Esophagus (tissue), 2 donors: ENCODE results near the gene TRIM2. TPM values are rescaled to one million over a fixed set of nuclear protein-coding genes. Genes with fewer than 3 reads are reported as not detected.

Experiments used
- H3K27ac ChIP-seq, 2 donors: one replicate each; pipeline ENCODE4 v1.5.1; 2013; ENCODE audit warnings: low read depth in 2 of 2, mild to moderate bottlenecking in 2 of 2, inconsistent platforms in 1 of 2, low read length in 1 of 2, moderate library complexity in 1 of 2
- H3K27me3 ChIP-seq, 2 donors: one replicate each; pipeline ENCODE4 v1.6.1; 2013; ENCODE audit warnings: low read length in 2 of 2, control low read depth in 1 of 2, mild to moderate bottlenecking in 1 of 2; ENCODE audit not compliant: insufficient read depth in 2 of 2, control insufficient read depth in 1 of 2
- H3K36me3 ChIP-seq, 2 donors: one replicate each; pipeline ENCODE4 v1.6.1; 2013; ENCODE audit warnings: low read length in 1 of 2; ENCODE audit not compliant: control insufficient read depth in 2 of 2, insufficient read depth in 2 of 2
- H3K4me1 ChIP-seq, 2 donors: one replicate each; pipeline ENCODE4 v1.6.1; 2013; ENCODE audit warnings: low read length in 1 of 2; ENCODE audit not compliant: control insufficient read depth in 2 of 2, insufficient read depth in 2 of 2
- H3K4me3 ChIP-seq, 2 donors: one replicate each; pipeline ENCODE4 v1.5.1; 2013; ENCODE audit warnings: low read length in 2 of 2, mild to moderate bottlenecking in 2 of 2, low read depth in 1 of 2, moderate library complexity in 1 of 2
- H3K9me3 ChIP-seq, 2 donors: one replicate each; pipeline ENCODE4 v1.6.1; 2013; ENCODE audit warnings: mild to moderate bottlenecking in 2 of 2, low read depth in 1 of 2, low read length in 1 of 2, moderate library complexity in 1 of 2; ENCODE audit not compliant: control insufficient read depth in 2 of 2, insufficient read depth in 1 of 2
- WGBS, 2 donors: extraction: QIAGEN DNeasy Blood & Tissue Kit; methylation state at CpG; one replicate each; pipeline ENCODE4 v1.1.7; 2013; 5-methylcytosine and 5-hydroxymethylcytosine counted together
- polyA plus RNA-seq, 2 donors: library from polyadenylated mRNA; stranded (reverse); fragments of 200-250 nt; gene quantifications; one replicate each; pipeline ENCODE4 v1.2.3, GENCODE V29; 2013
- donor health status: healthy with polysubstance abuse.
- donor health status: Bipolar disorder and iron deficiency.

Gene TRIM2
- polyA plus RNA-seq, 2 donors, result 4.0 to 8.8 TPM

GRCh38 chr4:153325558-153325957, 121.3 kb downstream of the TRIM2 start:
- Histone ChIP-seq H3K27ac (no peak overlapping the region), H3K9me3 (no peaks in the 10 kb centered on the region), H3K4me3 (no peak overlapping the region), H3K36me3 (no peaks in the 10 kb centered on the region), H3K4me1 (no peaks in the 10 kb centered on the region), H3K27me3 (no peaks in the 10 kb centered on the region)
- WGBS, 2 donors, result 70 to 77% methylated on average over 2 of the region's 2 CpGs

- H3K27me3 ChIP-seq, result no peaks in the 10 kb centered on the region
- no peaks in the 10 kb centered on the region for H3K9me3 ChIP-seq
- H3K4me1 ChIP-seq, result no peaks in the 10 kb centered on the region
- 72 to 76% methylated on average over 11 of the region's 11 CpGs for WGBS, 2 donors
- no peaks in the 10 kb centered on the region for H3K36me3 ChIP-seq
- no peak overlapping the region for H3K27ac ChIP-seq
- H3K4me3 ChIP-seq, result no peak overlapping the region
Observed at GRCh38 chr4:153326513-153326912, 122.3 kb downstream of the TRIM2 start.

DNA sequence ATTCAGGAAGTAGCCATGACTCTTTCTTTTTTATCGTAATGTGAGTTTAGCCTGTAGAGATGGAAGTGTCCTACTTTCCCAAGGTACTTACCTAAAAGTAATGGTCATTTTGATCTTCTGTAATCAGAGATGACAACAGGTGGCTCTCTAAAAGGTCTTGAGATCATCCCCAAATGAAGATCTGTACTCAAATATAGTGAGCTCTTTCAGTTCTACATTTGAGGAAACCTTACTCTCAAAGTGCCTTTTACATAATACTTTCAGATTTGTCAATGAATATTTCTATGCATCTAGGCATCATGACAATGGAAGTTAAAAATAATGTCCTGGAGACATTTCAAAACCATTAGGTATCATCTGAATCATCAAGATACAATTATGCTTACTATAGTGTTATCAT, 123.0 kb downstream of the TRIM2 start:
- Histone ChIP-seq H3K9me3 (no peaks in the 10 kb centered on the region), H3K27me3 (no peaks in the 10 kb centered on the region), H3K36me3 (no peaks in the 10 kb centered on the region), H3K27ac (no peak overlapping the region), H3K4me1 (no peaks in the 10 kb centered on the region), H3K4me3 (no peak overlapping the region)
- WGBS, 2 donors, result 78 to 92% methylated on average over 1 of the region's 1 CpG

- Histone ChIP-seq H3K27ac (no peak overlapping the region), H3K4me1 (no peaks in the 10 kb centered on the region), H3K36me3 (no peaks in the 10 kb centered on the region)
Observed at GRCh38 chr4:153332936-153333335, 128.7 kb downstream of the TRIM2 start.

DNA sequence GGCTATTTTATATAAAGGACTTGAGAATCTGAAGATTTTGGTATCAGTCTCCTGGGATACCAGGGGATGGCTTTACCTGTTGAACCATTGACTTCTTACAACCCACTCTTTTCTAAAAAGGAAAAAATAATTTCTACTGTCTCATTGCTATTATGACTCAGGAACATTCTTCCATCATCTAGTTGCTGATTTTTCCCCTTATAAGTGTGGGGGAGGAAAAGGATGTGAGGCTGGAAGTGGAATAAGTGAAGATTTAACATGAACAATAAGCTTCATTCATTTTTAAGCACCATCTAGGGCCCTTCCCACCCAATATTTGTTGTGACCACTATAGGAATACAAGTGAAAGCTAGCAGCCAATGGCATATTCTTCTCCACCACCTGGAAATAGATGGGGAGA, 129.6 kb downstream of the TRIM2 start:
- H3K4me1 ChIP-seq, result no peaks in the 10 kb centered on the region
- H3K27ac ChIP-seq, result no peak overlapping the region
- no peaks in the 10 kb centered on the region for H3K27me3 ChIP-seq
- H3K36me3 ChIP-seq, result no peaks in the 10 kb centered on the region
- no peaks in the 10 kb centered on the region for H3K9me3 ChIP-seq
- no peak overlapping the region for H3K4me3 ChIP-seq

More at GRCh38 chr4:153332936-153333335, 128.7 kb downstream of the TRIM2 start:
- no peaks in the 10 kb centered on the region for H3K9me3 ChIP-seq
- H3K4me3 ChIP-seq, result no peak overlapping the region
- no peaks in the 10 kb centered on the region for H3K27me3 ChIP-seq
- WGBS, 2 donors, result 86 to 93% methylated on average over 2 of the region's 2 CpGs

DNA sequence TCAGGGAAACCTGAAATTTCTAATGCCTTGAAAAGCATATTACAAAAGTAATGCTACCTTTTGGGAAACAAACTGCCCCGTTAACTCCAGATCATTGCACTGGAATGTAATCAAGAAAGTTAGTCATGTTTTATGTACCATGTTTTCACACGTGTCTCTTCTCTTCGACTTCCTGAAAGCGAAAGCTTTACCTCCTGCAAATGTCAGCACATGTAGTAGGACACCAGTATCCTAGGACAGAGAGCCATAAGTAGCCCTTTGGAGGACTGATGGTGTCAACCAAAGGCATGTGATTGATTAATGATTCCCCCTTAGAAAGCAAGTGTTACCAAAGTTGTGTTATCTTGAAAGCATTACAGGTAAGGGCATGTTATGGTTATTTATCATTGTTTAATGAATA, 131.4 kb downstream of the TRIM2 start:
- Histone ChIP-seq H3K27me3 (no peaks in the 10 kb centered on the region), H3K36me3 (no peaks in the 10 kb centered on the region), H3K4me3 (no peak overlapping the region), H3K4me1 (no peaks in the 10 kb centered on the region), H3K27ac (no peak overlapping the region), H3K9me3 (no peaks in the 10 kb centered on the region)
- WGBS, 2 donors, result 56% methylated on average over 4 of the region's 4 CpGs

DNA sequence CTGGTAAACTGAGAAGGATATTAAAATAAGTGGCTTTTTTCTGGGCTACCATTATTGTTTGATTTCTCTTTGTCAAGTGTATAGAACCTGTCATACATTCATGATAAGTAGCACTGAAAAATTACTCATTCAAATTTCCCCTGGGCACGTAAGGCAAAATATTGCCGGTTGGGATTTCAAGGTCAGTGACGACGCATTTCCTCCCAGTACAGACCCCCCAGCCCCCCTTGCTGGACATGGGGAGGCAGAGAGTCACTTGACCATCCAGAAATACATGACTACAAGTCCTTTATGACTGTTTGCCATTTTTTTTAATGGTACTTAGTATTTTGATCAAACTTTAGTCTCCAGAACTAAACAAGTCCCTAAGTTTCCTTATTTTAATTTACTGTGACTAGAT, 133.4 kb downstream of the TRIM2 start:
- H3K4me3 ChIP-seq, result no peak overlapping the region
- H3K27ac ChIP-seq, result no peak overlapping the region
- 69 to 80% methylated on average over 4 of the region's 4 CpGs for WGBS, 2 donors

GRCh38 chr4:153341575-153342090, 137.4 kb downstream of the TRIM2 start:
- Histone ChIP-seq H3K4me1 (no peaks in the 10 kb centered on the region), H3K36me3 (no peaks in the 10 kb centered on the region), H3K27me3 (no peaks in the 10 kb centered on the region), H3K9me3 (no peaks in the 10 kb centered on the region), H3K27ac (no peak overlapping the region), H3K4me3 (no peak overlapping the region)
- WGBS, 2 donors, result 44 to 45% methylated on average over 5 of the region's 5 CpGs

More for the DNA sequence above, 133.4 kb downstream of the TRIM2 start:
- Histone ChIP-seq H3K4me1 (no peaks in the 10 kb centered on the region), H3K9me3 (no peaks in the 10 kb centered on the region), H3K36me3 (no peaks in the 10 kb centered on the region), H3K27me3 (no peaks in the 10 kb centered on the region)

DNA sequence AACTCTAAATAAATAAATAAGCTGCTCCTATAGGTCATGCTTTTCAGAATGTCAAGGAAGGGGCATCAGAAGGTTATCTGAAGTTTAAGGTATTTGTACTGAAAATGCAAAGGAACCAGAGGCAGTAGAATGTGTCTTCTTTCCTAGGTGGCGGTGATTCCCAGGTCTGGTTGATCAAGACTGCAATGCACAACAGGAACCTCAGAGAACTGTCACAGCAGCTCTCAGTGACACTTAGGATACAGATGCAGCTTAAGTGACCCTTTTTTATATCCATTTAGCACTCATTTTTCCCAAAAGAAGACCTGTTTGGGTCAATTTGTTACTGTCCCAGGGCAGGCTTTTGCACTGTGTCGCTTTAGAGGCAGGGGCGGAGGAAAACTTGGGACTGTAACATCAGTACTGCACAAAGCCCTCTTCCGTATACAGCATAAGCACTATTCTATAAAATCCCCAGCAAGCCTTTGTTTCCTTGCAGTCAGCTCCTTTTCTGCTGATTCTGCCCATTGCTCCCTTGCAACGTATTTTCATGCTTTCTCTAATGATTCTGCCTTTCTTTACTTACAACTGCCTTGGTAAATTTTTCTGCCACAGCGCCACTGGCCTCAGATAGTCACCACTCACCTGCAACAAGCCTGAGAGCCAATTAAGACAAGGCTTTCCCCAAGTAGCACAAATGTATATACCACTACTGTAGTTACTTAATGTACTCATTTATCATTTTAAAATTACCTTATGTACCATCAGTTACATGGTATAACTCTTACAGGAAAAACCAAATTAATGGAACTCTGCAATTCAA, 138.7 kb downstream of the TRIM2 start:
- no peaks in the 10 kb centered on the region for H3K9me3 ChIP-seq
- H3K27ac ChIP-seq, result no peak overlapping the region
- no peaks in the 10 kb centered on the region for H3K4me1 ChIP-seq
- H3K4me3 ChIP-seq, result no peak overlapping the region
- 90 to 91% methylated on average over 6 of the region's 6 CpGs for WGBS, 2 donors
- no peaks in the 10 kb centered on the region for H3K27me3 ChIP-seq
- no peaks in the 10 kb centered on the region for H3K36me3 ChIP-seq
